Activated CD4-positive, CD25-positive, alpha-beta regulatory T cell treated with anti-CD3 and anti-CD28 coated beads, Interleukin-2, amount 50 U/mL, for 16 hours (primary cell): Measurements from ENCODE around the gene KIAA0753.

ENCODE experiments used
- DNase-seq: peaks from one replicate; pipeline ENCODE4 v3.0.0-alpha.2; 2020; ENCODE audit warnings: low read depth, low spot score

The KIAA0753 gene

GRCh38 chr17:6548578-6549330 lies 91.8 kb downstream of the KIAA0753 start:
- no peak for DNase-seq

GRCh38 chr17:6548034-6548433 lies 92.5 kb downstream of the KIAA0753 start:
- DNase-seq = no peak

GRCh38 chr17:6547336-6547735 lies 93.2 kb downstream of the KIAA0753 start:
- no peak for DNase-seq

- DNase-seq = no peak
Measured at GRCh38 chr17:6546069-6546718, 94.3 kb downstream of the KIAA0753 start.

- DNase-seq = no peak
Measured at GRCh38 chr17:6545291-6545690, 95.2 kb downstream of the KIAA0753 start.

GRCh38 chr17:6544011-6544370 lies 96.5 kb downstream of the KIAA0753 start:
- no peak for DNase-seq

GRCh38 chr17:6543079-6544010 lies 97.2 kb downstream of the KIAA0753 start:
- no peak for DNase-seq

- DNase-seq = no peak
Measured at GRCh38 chr17:6542577-6542976, 97.9 kb downstream of the KIAA0753 start.

GRCh38 chr17:6541886-6542285 lies 98.6 kb downstream of the KIAA0753 start:
- DNase-seq = no peak

- DNase-seq = no peak
Measured at GRCh38 chr17:6539871-6540270, 100.6 kb downstream of the KIAA0753 start.

- DNase-seq = no peak
Measured at GRCh38 chr17:6536566-6537065, 103.9 kb downstream of the KIAA0753 start.

GRCh38 chr17:6536053-6536452 lies 104.5 kb downstream of the KIAA0753 start:
- no peak for DNase-seq

GRCh38 chr17:6534846-6535514 lies 105.5 kb downstream of the KIAA0753 start:
- no peak for DNase-seq

GRCh38 chr17:6532441-6532885 lies 108.0 kb downstream of the KIAA0753 start:
- no peak for DNase-seq

GRCh38 chr17:6531575-6531974 lies 108.9 kb downstream of the KIAA0753 start:
- DNase-seq = no peak

- no peak for DNase-seq
Measured at GRCh38 chr17:6530324-6530920, 110.1 kb downstream of the KIAA0753 start.

GRCh38 chr17:6528557-6528956 lies 112.0 kb downstream of the KIAA0753 start:
- no peak for DNase-seq
